ENCODE data around the gene MRM2.

DNA sequence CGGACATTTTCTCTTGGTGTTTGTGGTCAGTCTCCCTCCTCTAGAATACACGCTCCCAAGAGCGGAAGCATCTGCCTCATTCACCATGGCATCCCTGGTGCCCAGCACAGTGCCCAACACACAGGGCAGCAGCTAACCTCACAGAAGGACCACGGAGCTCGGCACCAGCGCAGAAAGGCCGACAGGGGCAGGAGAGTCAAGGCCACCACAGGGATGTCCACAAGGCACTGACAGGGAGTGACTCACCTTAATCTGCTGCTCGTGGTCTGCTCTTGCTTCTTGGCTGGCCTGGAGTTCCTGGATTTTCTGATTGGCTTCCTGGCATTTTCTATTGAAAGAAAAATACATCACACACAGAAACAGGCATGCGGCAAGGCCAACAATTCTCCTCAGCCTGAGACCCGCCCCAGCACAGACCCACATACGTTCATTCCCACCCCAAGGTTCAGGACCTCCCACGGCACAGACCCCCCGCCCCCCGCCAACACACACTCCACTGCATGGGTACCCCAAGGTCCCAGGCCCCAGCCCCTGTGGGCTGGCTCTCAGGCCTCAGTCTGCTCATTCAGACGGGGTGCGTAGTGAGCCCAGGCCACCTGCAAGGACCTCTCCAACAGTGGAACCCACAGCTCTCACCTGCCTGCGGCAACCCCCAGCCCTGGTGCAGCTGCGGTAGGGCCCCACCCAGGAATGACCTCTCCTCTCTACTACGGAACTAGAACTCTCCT lies 24.1 kb downstream of the MRM2 start:
- TF ChIP-seq POLR2A (IDR thresholded peaks at IDR 0.05) (no peak), EP300 (IDR thresholded peaks at IDR 0.05) (no peak), POLR2AphosphoS5 (IDR thresholded peaks at IDR 0.05) (no peak)
- TF ChIP-seq, protein P1, sequence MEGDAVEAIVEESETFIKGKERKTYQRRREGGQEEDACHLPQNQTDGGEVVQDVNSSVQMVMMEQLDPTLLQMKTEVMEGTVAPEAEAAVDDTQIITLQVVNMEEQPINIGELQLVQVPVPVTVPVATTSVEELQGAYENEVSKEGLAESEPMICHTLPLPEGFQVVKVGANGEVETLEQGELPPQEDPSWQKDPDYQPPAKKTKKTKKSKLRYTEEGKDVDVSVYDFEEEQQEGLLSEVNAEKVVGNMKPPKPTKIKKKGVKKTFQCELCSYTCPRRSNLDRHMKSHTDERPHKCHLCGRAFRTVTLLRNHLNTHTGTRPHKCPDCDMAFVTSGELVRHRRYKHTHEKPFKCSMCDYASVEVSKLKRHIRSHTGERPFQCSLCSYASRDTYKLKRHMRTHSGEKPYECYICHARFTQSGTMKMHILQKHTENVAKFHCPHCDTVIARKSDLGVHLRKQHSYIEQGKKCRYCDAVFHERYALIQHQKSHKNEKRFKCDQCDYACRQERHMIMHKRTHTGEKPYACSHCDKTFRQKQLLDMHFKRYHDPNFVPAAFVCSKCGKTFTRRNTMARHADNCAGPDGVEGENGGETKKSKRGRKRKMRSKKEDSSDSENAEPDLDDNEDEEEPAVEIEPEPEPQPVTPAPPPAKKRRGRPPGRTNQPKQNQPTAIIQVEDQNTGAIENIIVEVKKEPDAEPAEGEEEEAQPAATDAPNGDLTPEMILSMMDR (IDR thresholded peaks at IDR 0.05), result no peak

Measured in upper lobe of left lung (tissue), 4 donors.